Transverse colon (tissue), 4 donors: ENCODE data around the gene GFRA1.

Source experiments
- EP300 ChIP-seq: sonication (generic); formaldehyde crosslinking; IDR thresholded peaks from one replicate; pipeline ENCODE4 v1.6.1; 2017; ENCODE audit warnings: antibody characterized with exemption, low read depth
- POLR2A ChIP-seq: fragments of 450-650 bp; IDR thresholded peaks from one replicate; pipeline ENCODE4 v1.6.1; 2016; ENCODE audit warnings: antibody characterized with exemption, mild to moderate bottlenecking, moderate library complexity
- POLR2AphosphoS5 ChIP-seq, 3 donors: sonication (generic); formaldehyde crosslinking; IDR thresholded peaks; one replicate each; pipeline ENCODE4 v1.6.1; 2016; ENCODE audit warnings: antibody characterized with exemption in 3 of 3
- TF ChIP-seq, protein P1 (sequence below), 5 experiments: fragments of 200-600 bp in 3 of 5; fragments of 450-650 bp in 2 of 5; sonication (generic) in 3 of 5; IDR thresholded peaks; 1 replicate in 2 of 5; 2 replicates in 3 of 5; pipeline ENCODE4 v1.5.1; 2016 to 2017; ENCODE audit warnings: antibody characterized with exemption in 5 of 5, inconsistent platforms in 3 of 5, mild to moderate bottlenecking in 2 of 5, moderate library complexity in 1 of 5

DNA sequence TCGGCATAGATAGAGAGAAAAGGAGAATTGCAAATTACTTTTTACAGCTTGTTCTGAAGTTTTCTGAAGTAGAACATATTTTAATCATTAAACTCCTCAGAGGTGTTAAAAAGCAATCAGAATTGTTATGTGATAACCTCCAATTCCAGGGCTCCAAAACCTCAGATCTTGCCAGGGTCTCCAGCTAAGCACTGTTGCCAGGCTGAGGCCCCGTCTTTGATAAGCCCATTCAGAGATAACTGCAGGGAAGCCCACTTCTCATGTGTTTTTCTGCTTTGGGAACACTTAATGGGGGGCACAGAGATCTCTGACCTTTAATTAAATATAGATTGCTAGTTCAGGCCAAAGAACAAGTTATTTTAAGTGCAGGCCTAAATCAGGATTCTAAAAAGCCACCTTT, 40.4 kb downstream of the GFRA1 start:
- no peak for TF ChIP-seq POLR2A
- TF ChIP-seq, protein P1, sequence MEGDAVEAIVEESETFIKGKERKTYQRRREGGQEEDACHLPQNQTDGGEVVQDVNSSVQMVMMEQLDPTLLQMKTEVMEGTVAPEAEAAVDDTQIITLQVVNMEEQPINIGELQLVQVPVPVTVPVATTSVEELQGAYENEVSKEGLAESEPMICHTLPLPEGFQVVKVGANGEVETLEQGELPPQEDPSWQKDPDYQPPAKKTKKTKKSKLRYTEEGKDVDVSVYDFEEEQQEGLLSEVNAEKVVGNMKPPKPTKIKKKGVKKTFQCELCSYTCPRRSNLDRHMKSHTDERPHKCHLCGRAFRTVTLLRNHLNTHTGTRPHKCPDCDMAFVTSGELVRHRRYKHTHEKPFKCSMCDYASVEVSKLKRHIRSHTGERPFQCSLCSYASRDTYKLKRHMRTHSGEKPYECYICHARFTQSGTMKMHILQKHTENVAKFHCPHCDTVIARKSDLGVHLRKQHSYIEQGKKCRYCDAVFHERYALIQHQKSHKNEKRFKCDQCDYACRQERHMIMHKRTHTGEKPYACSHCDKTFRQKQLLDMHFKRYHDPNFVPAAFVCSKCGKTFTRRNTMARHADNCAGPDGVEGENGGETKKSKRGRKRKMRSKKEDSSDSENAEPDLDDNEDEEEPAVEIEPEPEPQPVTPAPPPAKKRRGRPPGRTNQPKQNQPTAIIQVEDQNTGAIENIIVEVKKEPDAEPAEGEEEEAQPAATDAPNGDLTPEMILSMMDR (IDR thresholded peaks at IDR 0.05) = no peak
- no peak for TF ChIP-seq EP300
- no peak for TF ChIP-seq POLR2AphosphoS5 (IDR thresholded peaks at IDR 0.05)
